Endodermal cell (in vitro differentiated cells): Measurements from ENCODE around the gene HBS1L. TPM values are rescaled to one million over a fixed set of nuclear protein-coding genes. Genes with fewer than 3 reads are reported as not detected.

ENCODE experiments used
- DNase-seq: peaks from one replicate; pipeline ENCODE4 v3.0.0-alpha.2; 2017
- H3K27ac ChIP-seq: 2 replicates; pipeline ENCODE4 v1.5.1; 2013; ENCODE audit warnings: mild to moderate bottlenecking, low read depth, low read length, moderate library complexity
- H3K27me3 ChIP-seq: 2 replicates; pipeline ENCODE4 v1.6.1; 2013; ENCODE audit warnings: mild to moderate bottlenecking, low read length, moderate library complexity; ENCODE audit not compliant: insufficient read depth, control insufficient read depth, poor library complexity, severe bottlenecking
- H3K36me3 ChIP-seq: 2 replicates; pipeline ENCODE4 v1.7.0; 2013; ENCODE audit warnings: mild to moderate bottlenecking, low read length, moderate library complexity; ENCODE audit not compliant: control insufficient read depth, insufficient read depth
- H3K4me1 ChIP-seq: one replicate; pipeline ENCODE4 v1.7.0; 2013; ENCODE audit warnings: low read length; ENCODE audit not compliant: control insufficient read depth, insufficient read depth
- H3K4me3 ChIP-seq: 2 replicates; pipeline ENCODE4 v1.5.1; 2013; ENCODE audit warnings: mild to moderate bottlenecking, low read length, moderate library complexity
- H3K9ac ChIP-seq: 2 replicates; pipeline ENCODE4 v1.6.1; 2013; ENCODE audit warnings: mild to moderate bottlenecking, low read length, moderate library complexity; ENCODE audit not compliant: poor library complexity, severe bottlenecking; ENCODE audit errors: extremely low read depth
- H3K9me3 ChIP-seq: 2 replicates; pipeline ENCODE4 v1.6.1; 2013; ENCODE audit warnings: mild to moderate bottlenecking, low read length, moderate library complexity; ENCODE audit not compliant: control insufficient read depth
- H3K27ac Mint-ChIP-seq: 2 replicates; pipeline ENCODE4 v1.8.0; 2020; ENCODE audit warnings: mixed read lengths
- H3K27me3 Mint-ChIP-seq: 2 replicates; pipeline ENCODE4 v1.8.0; 2021; ENCODE audit warnings: mild to moderate bottlenecking, mixed read lengths; ENCODE audit not compliant: insufficient read depth
- H3K36me3 Mint-ChIP-seq: 2 replicates; pipeline ENCODE4 v1.8.0; 2020; ENCODE audit warnings: low read depth, mixed read lengths
- H3K4me1 Mint-ChIP-seq: 2 replicates; pipeline ENCODE4 v1.8.0; 2020; ENCODE audit warnings: mixed read lengths
- H3K4me3 Mint-ChIP-seq: 2 replicates; pipeline ENCODE4 v1.8.0; 2020; ENCODE audit warnings: mild to moderate bottlenecking, moderate library complexity, mixed read lengths
- H3K9me3 Mint-ChIP-seq: 2 replicates; pipeline ENCODE4 v1.8.0; 2020; ENCODE audit warnings: mild to moderate bottlenecking, mixed read lengths
- WGBS, 2 experiments: methylation state at CpG; one replicate each; pipeline versions ENCODE4 v1.1.5 to v1.1.7; 2013; ENCODE audit warnings: missing lambda C conversion rate in 2 of 2, mixed read lengths in 1 of 2; ENCODE audit not compliant: insufficient coverage in 1 of 2, insufficient read length in 1 of 2; 5-methylcytosine and 5-hydroxymethylcytosine counted together
- total RNA-seq, 2 donors: library from RNA; stranded (reverse); fragmentation: NEBNext Ultra II Directional in 1 of 2; extraction: Animal tissue kit (Norgen Biotek cat#: 25700) in 1 of 2; gene quantifications; 2 replicates in 1 of 2; 3 replicates in 1 of 2; pipeline ENCODE4 v1.2.1, GENCODE V29; 2021
- TF ChIP-seq, protein P1 (sequence below): fragments of 200-600 bp; sonication (generic); conservative IDR thresholded peaks from 2 replicates; pipeline ENCODE4 v1.5.0; 2021; ENCODE audit warnings: antibody characterized with exemption, mild to moderate bottlenecking

Gene HBS1L
- total RNA-seq, 2 donors from 2014 or later = 106 to 122 TPM

- Mint-ChIP-seq H3K4me1 (no peaks in the 10 kb centered on the region), H3K36me3 (no peaks in the 10 kb centered on the region), H3K9me3 (no peaks in the 10 kb centered on the region), H3K27me3 (peaks cover 33% of the 10 kb centered on the region), H3K27ac (no peak overlapping the region), H3K4me3 (no peak overlapping the region)
- TF ChIP-seq, protein P1, sequence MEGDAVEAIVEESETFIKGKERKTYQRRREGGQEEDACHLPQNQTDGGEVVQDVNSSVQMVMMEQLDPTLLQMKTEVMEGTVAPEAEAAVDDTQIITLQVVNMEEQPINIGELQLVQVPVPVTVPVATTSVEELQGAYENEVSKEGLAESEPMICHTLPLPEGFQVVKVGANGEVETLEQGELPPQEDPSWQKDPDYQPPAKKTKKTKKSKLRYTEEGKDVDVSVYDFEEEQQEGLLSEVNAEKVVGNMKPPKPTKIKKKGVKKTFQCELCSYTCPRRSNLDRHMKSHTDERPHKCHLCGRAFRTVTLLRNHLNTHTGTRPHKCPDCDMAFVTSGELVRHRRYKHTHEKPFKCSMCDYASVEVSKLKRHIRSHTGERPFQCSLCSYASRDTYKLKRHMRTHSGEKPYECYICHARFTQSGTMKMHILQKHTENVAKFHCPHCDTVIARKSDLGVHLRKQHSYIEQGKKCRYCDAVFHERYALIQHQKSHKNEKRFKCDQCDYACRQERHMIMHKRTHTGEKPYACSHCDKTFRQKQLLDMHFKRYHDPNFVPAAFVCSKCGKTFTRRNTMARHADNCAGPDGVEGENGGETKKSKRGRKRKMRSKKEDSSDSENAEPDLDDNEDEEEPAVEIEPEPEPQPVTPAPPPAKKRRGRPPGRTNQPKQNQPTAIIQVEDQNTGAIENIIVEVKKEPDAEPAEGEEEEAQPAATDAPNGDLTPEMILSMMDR = no peak
- no peak overlapping the region for H3K9ac ChIP-seq
- no peaks in the 10 kb centered on the region for H3K9me3 ChIP-seq
- no peaks in the 10 kb centered on the region for H3K4me1 ChIP-seq
- no peak for DNase-seq
- no peak overlapping the region for H3K27ac ChIP-seq
- H3K27me3 ChIP-seq = peaks cover 25% of the 10 kb centered on the region
- H3K36me3 ChIP-seq = no peaks in the 10 kb centered on the region
- no peak overlapping the region for H3K4me3 ChIP-seq
- WGBS, 2 experiments = 96 to 98% methylated on average over 9 to 11 of the region's 11 CpGs
These were observed 121.8 kb downstream of the HBS1L start for GRCh38 chr6:134932535-134933470.

- Mint-ChIP-seq H3K4me1 (no peaks in the 10 kb centered on the region), H3K27ac (no peak overlapping the region), H3K9me3 (no peaks in the 10 kb centered on the region), H3K4me3 (no peak overlapping the region), H3K27me3 (peaks cover 33% of the 10 kb centered on the region), H3K36me3 (no peaks in the 10 kb centered on the region)
- Histone ChIP-seq H3K27ac (no peak overlapping the region), H3K9ac (no peak overlapping the region), H3K9me3 (no peaks in the 10 kb centered on the region), H3K4me3 (no peak overlapping the region), H3K36me3 (no peaks in the 10 kb centered on the region), H3K4me1 (no peaks in the 10 kb centered on the region), H3K27me3 (peaks cover 25% of the 10 kb centered on the region)
- TF ChIP-seq, protein P1 = no peak
- 67 to 74% methylated on average over 4 to 5 of the region's 5 CpGs for WGBS, 2 experiments
- DNase-seq = no peak
These were observed 122.5 kb downstream of the HBS1L start for GRCh38 chr6:134932098-134932497.

GRCh38 chr6:134930463-134930862, 124.2 kb downstream of the HBS1L start:
- no peaks in the 10 kb centered on the region for H3K36me3 Mint-ChIP-seq
- Histone ChIP-seq H3K27ac (no peak overlapping the region), H3K9ac (no peak overlapping the region), H3K4me3 (no peak overlapping the region), H3K27me3 (peaks cover 25% of the 10 kb centered on the region), H3K9me3 (no peaks in the 10 kb centered on the region), H3K36me3 (no peaks in the 10 kb centered on the region), H3K4me1 (no peaks in the 10 kb centered on the region)
- H3K27ac Mint-ChIP-seq = no peak overlapping the region
- peaks cover 33% of the 10 kb centered on the region for H3K27me3 Mint-ChIP-seq
- 96% methylated on average over 6 of the region's 6 CpGs for WGBS, 2 experiments
- TF ChIP-seq, protein P1 = no peak
- no peaks in the 10 kb centered on the region for H3K4me1 Mint-ChIP-seq
- no peaks in the 10 kb centered on the region for H3K9me3 Mint-ChIP-seq
- H3K4me3 Mint-ChIP-seq = no peak overlapping the region
- no peak for DNase-seq
